Dedifferentiated amniotic fluid mesenchymal stem cell (primary cell): ENCODE measurements around the gene MROH2A.

ENCODE experiments used
- DNase-seq: peaks from one replicate; pipeline ENCODE4 v3.0.0-alpha.2; 2016; ENCODE audit errors: extremely low spot score

MROH2A gene

GRCh38 chr2:233801357-233802131, 23.4 kb downstream of the MROH2A start:
- no peak for DNase-seq

- no peak for DNase-seq
Measured at GRCh38 chr2:233802132-233802815, 24.1 kb downstream of the MROH2A start.

- no peak for DNase-seq
Measured at GRCh38 chr2:233803292-233803911, 25.3 kb downstream of the MROH2A start.

- DNase-seq, result no peak
Measured at GRCh38 chr2:233803994-233804393, 25.9 kb downstream of the MROH2A start.

- no peak for DNase-seq
Measured at GRCh38 chr2:233807215-233807865, 29.2 kb downstream of the MROH2A start.

GRCh38 chr2:233807966-233808935, 30.1 kb downstream of the MROH2A start:
- no peak for DNase-seq

- no peak for DNase-seq
Measured at GRCh38 chr2:233810385-233810784, 32.3 kb downstream of the MROH2A start.

GRCh38 chr2:233811087-233811486, 33.0 kb downstream of the MROH2A start:
- DNase-seq, result no peak

- no peak for DNase-seq
Measured at GRCh38 chr2:233811732-233812131, 33.6 kb downstream of the MROH2A start.

GRCh38 chr2:233813236-233814055, 35.3 kb downstream of the MROH2A start:
- DNase-seq, result no peak

GRCh38 chr2:233814056-233814835, 36.1 kb downstream of the MROH2A start:
- DNase-seq, result no peak

GRCh38 chr2:233815861-233816260, 37.7 kb downstream of the MROH2A start:
- peak; percentile 88 for DNase-seq

GRCh38 chr2:233816334-233816733, 38.2 kb downstream of the MROH2A start:
- DNase-seq, result no peak

- no peak for DNase-seq
Measured at GRCh38 chr2:233816771-233817170, 38.6 kb downstream of the MROH2A start.

GRCh38 chr2:233817361-233817911, 39.3 kb downstream of the MROH2A start:
- no peak for DNase-seq

GRCh38 chr2:233817995-233818638, 40.0 kb downstream of the MROH2A start:
- DNase-seq, result no peak

- DNase-seq, result no peak
Measured at GRCh38 chr2:233818639-233819621, 40.8 kb downstream of the MROH2A start.
